Stimulated activated CD8-positive, alpha-beta memory T cell treated with anti-CD3 and anti-CD28 coated beads, Interleukin-4, amount 100 ng/mL, for 1 hour (primary cell): ENCODE measurements around the gene PHLDB2.
A peak's percentile ranks its signal among the peaks of the same experiment; 100 is the strongest.

ENCODE experiments used
- DNase-seq, 2 donors: peaks; one replicate each; pipeline ENCODE4 v3.0.0-alpha.2; 2020; ENCODE audit warnings: low read depth in 2 of 2, low spot score in 1 of 2

The PHLDB2 gene

DNA sequence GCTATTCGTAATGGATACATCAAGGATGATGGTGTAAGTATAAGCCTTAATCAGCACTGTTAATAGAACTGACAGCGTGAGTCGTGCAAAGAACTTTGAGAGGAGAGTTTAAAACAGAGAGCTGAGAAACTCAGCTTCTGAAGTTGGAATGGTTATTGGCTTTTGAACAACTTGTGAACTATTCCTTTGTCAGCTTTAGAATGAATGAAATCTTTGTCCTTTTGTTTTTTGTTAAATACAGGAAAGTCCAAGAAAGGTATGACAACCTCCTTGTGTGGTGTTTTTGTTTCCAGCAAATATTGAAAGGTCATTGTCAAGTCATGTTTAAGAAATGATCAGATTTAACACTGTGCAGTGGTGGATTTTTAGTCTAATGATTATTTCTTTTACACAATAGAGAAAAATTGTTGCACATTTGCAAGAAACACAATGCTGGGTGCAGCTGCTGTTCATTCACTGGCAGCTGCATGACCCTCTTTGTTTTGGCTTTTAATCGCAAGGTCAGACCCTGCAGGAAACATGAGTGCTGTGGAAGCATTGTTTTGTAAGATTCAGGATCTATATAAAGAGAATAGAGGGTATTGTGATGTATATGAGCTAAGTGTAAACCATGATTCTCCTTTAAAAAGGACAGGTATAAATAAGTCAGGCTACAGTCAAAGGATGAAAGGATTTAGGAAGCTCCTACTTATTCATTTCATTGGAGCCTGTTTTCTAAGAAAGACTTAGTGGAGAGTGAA is 98.1 kb downstream of the PHLDB2 start:
- no peak for DNase-seq

DNA sequence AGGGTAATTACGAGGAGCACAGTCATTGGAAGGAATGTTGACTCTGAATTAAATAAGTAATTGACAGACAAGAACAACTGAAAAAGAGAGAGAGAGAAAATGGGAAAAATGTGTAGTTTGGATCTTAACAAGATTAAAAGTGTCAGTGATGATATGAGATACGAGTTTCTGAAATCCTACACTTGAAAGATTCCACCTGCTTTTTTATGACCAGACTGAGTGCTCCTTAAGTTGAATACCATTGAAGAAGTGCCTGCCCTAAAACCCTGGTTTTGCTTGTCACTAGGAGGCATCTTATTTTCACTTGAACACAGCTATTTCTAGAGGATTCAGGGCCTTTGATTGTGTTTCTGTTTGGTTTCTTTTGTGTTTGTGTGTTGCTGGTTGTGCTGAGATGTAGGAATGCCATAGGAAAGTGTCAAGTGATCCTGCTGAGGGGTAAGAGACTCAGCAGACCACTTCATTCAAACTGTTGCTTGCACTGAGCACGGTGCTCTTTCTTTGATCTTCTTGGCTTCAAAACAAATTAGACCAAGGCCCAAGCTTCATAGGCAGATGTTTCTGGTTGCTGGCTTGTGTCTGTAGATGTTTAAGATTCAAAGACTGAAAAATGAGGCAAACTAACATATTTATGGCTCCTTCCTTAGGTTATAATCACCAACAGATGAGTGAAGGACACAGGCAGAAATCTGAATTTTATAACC is 102.5 kb downstream of the PHLDB2 start:
- no peak for DNase-seq

DNA sequence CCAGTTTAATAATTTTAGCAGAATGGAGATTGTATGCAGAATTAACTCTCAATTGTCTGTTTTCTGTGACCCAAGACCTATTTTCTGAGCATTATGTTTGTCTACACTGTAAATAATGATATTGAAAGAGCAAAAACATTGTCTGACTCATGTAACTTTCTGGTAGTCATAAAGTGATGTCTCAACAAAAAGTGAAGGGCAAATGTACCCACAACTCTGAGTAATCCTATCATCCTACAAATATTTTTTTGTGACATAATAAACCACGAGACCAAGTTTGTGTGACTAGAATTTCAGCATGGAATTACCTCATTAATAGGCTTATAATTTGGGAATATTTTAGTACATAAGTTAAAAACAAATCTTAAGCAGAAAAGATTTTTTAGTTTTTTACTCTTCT is 104.4 kb downstream of the PHLDB2 start:
- DNase-seq: no peak

DNA sequence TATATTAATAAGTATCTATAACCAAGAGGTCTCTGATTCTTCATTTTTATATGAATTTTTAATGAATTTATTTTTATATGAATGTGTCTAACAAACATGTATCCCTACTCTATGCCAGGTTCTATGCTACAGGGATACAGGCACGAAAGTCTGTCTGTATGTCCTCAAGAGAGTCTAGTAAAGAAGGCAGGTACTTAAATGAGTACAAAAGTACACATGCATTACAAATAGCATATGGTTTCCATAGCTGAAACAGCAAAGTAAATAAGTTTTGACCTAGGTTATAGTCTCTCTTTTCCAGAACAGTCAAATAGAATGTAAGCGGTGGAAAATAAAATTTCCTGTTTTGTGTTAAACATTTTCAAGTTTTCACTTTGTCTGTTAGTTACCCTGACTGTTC is 106.4 kb downstream of the PHLDB2 start:
- DNase-seq: no peak

DNA sequence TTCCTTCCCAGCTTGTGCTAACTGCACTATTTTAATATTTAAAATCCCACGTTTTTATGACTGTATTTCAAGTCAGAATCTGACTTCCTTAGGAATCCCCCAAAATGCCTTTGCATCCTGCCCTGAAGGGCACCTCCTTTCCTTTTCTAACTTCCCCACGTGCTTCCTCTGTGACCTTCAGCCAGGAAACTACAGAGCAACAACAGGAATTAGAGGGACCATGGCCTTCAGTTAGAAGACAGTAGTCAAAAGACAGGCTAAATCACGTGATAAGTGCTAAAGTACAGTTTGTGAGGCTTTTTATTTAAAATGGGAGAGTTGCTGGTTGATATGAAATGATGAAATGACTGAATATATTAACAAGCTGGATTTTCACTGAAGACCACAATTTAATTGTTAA is 108.0 kb downstream of the PHLDB2 start:
- no peak for DNase-seq

DNA sequence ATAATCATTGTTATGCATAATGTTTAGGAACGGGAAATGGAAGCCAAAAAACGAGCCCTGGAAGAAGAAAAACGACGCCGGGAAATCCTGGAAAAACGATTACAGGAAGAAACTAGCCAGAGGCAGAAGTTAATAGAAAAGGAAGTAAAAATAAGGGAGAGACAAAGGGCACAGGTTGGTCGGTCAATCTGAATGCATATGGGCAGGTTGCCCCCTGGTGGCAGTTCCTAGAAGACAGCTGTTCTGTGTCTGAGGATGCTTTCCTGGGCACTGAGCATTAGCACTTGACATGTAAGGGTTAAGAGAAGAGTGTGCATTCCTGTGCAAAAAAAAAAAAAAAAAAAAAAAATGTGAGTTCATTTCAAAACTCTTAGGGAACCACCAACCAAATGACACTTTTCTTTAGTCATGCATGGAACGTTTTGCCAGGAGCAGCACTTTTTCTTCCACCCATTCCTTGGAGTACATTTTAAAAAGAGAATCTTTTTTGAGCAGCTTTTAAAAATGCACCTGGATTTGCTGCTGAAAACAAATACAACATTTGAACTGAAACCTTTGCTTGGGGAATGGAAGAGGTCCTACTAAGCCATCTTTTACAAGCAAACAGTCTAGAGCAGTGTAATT is 108.7 kb downstream of the PHLDB2 start:
- DNase-seq: peak; percentile 60 to 64

DNA sequence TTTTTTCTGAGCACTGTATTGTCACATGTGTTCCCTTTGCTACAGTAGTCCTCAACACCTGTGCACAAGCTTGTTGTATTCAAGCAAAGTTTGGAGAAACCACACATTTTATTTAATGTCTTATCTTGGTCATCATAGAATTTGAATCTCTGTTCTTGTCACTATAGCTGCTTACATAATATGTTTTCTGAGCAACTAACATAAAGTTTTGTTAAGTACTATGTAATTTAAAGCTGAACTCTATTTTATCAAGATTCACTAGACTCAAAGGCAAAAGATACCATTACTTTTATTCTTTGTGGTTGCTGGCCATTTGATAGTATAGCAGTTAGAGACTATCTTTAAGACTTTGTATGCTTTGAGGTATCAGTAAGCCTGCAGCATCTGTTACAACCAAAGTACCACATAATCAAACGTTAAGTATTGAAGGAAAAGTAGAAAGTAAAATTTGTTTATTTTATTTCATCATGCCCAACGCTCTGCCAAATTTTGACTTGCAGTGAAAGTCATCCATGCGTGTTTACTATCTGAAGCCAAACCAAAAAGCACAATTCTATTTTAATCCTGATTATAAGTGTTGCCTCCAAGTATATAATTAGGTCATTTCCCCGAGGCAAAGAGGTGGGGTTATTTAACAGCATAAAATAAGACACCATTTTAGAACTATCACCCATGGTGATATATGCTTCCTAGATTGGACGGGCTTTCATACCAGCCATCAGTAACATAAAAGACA is 109.4 kb downstream of the PHLDB2 start:
- DNase-seq: no peak

DNA sequence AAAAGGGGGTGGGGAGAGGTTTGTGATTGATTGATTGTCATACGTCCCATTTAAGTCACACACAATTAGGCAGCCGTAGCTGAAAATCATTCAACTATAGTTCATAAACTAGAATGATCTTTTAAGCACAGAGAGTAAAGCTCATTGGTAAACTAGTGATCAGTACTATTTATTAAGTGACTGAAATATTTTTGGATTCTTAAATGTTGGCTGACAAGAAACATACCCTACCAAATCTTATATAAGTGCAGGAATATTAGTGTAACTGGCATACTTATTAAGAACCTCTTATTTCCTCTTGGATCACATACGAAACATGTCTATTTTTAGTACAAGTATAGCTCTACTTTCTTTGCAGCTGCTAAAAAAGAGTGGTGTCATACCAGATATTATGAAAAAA is 111.3 kb downstream of the PHLDB2 start:
- DNase-seq: no peak

DNA sequence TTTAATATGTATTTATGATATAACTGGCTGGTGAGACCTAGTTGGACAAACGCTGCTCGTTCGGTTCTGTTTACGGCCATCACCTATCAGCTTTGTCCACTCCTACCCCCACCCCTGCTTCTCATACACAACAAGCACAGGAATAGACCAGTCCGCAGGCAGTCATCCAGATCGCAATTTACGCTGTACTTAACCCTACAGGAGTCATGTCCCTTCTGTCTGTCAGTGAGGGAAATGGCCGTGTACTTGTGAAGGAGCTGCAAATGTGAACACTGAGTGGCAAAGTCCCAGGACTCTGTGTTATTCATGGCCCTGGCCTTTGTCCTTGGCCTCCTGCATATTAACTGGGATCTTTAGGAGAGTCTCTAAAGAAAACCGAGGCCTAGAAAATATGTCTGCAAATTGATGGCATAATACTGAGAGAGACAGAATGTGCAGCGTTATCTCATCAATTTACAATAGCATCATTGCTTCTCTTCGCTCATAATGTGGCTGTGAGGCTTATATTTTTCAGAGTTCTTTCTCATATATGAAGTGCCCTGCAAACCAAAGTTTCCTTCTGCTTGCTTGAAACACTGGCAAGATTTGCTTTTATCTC is 112.6 kb downstream of the PHLDB2 start:
- no peak for DNase-seq

DNA sequence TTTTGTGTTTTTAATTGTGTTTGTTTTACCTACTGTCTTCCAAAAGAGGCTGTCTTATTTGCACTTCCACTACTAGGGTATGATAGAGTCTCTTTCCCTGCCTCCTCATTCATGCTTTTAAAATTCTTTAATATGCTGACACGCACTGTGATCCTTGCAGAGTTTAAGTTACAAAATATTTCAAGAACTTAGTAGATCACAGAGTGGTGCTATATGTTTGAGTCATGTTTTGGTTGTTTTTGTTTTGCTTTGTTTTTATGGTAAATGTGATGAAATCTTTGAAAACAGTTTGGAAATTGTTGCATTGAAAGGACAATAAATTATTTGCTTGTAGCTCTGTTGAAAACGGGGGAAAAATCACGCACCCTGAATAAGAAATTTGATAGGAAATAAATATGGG is 113.8 kb downstream of the PHLDB2 start:
- no peak for DNase-seq

DNA sequence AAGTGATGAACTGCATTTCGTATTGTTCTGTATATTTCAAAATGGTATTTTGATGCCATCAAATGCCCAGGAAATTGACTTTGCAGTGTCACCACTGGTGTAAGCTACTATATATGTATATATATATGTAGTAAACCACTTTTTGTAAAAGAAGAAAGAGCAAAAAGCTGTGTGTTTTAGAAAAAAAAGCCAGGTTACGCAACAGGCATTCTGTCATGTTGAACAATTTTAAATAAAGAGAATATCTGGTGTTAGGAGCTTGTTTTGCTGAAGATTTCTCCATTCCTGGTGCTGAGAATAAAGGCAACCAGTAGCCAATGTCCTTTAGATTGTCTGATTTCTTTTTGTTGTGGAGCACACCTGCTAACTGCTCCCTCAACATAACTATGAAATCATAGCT is 116.1 kb downstream of the PHLDB2 start:
- DNase-seq: no peak

DNA sequence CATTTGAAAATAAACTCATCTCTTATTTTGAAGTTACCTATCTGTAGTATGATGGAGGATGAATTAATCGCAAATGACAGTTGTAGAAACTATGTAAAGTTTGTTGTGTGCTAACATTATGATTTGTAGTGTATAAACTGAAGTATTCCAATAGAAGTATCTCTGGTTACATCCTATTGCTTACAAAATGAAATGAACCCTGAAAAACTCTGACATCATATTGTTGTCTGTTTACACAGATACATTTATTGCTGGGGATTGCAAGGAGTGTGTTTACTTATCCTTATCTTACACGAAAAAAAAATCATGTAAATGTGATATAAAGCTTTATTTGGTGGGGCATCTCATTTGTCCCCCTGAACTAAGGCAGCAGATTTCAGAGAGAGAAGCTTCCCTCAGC is 117.2 kb downstream of the PHLDB2 start:
- no peak for DNase-seq

DNA sequence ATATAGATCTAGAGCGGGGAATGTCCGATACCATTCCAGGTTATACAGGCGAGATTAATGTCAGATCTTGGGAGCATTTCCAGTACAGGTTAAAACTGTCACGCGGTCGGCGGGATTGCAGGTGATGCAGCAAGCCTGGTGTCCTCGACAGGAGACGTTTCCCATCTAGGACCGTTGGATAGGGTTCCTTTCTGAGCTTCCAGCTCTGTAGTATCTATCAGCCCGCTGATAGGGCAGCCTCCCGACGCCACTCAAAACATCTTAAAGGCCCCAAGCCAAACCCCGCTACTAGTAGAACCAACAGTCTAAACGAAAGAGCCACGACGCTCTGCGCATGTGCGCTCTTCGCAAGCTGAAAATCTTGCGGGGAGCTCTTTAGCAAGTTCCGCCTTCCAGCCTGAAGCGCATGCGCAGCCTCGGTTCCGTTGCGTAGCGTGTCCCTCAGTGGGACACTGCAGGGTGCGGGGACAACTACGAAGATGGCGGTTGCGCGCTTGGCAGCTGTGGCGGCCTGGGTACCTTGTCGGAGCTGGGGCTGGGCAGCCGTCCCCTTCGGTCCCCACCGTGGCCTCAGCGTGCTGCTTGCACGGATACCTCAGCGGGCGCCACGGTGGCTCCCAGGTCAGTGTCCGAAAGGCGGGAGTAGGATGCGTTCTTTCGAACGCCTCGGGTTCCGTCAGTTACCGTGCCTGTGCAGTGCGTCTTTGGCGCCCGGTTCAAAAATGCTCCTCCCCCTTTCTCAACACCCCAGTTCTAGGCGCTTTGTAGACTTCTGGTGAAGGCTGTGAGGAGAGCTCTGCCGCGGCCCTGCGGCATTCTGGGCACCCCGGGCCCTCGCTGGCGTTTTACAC is 119.7 kb downstream of the PHLDB2 start, which contains the start of gene ABHD10:
TSS of gene ABHD10 (plus strand) at position 444 of the 851 bp plus-strand sequence. CDS start at position 480, 36 bp downstream.
- peak; percentile 93 to 96 for DNase-seq

DNA sequence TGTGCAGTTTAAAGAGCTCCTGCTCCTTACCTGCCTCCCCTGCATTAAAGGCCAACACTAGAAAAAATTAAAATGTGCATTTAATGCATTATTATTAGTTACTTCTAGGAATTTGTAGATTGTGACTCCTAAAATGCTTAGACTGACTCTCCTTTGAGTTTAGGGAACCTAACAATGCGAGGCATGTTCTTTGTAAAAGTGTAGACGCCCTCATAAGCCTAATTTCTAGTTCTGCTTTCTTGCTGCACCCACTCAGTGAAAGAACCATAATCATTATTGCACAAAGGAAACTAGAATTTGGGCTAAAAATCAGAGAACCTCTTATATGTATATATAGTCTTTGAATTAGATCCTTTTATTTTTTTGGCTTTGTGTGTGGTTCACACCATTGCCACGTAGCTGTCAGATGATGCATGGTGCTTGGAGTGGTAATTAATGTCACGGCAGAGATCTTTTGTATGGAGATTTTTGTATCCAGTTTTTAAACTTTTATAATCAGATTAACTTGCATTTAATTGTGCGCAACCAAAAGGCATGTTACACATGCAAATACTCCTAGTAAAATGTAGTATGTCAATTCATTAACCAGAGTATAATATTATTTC is 120.5 kb downstream of the PHLDB2 start:
- DNase-seq: no peak

DNA sequence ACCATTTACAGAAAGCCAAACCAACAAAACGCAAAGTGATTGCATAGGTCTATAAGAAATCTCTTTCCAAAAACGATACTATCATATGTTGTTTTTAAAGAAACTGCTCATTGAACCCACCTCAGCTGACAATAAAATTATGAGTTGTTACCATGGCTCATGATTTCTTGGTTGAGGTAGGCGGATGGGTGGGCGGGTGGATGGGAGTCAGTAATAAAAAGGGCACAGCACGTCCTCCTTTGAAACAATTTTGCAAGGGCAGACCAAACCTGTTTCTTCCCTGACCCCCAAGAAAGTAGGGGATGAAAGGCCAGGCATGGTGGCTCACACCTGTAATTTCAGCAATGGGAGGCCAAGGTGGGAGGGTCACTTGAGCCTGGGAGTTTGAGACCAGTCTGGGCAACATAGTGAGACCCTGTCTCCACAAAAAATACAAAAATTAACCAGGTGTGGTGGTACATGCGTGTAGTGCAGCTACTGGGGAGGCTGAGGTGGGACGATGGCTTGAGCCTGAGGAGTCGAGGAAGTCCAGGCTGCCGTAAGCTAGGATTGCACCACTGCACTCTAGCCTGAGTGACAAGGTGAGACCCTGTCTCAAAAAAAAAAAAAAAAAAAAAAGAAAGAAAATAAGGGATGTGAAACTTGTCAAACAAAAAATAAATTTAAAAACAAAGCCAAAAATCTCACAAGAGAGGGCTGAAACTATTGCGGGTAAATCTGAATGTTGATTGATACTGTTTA is 121.8 kb downstream of the PHLDB2 start:
- DNase-seq: no peak

DNA sequence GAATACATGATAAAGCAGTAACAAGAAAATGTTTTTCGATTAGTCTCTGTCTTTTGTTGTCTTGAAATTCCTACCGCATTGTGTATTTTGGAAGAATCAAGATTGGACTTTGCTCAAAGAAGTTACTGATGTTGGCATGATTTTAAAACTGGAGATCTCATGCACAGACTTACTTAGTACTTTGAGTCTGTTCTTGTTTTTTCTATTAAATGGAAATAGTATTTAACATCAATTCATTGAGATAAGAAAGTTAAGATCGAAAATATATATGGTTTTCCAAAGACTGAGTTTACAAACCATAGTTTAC is 122.3 kb downstream of the PHLDB2 start:
- DNase-seq: no peak

DNA sequence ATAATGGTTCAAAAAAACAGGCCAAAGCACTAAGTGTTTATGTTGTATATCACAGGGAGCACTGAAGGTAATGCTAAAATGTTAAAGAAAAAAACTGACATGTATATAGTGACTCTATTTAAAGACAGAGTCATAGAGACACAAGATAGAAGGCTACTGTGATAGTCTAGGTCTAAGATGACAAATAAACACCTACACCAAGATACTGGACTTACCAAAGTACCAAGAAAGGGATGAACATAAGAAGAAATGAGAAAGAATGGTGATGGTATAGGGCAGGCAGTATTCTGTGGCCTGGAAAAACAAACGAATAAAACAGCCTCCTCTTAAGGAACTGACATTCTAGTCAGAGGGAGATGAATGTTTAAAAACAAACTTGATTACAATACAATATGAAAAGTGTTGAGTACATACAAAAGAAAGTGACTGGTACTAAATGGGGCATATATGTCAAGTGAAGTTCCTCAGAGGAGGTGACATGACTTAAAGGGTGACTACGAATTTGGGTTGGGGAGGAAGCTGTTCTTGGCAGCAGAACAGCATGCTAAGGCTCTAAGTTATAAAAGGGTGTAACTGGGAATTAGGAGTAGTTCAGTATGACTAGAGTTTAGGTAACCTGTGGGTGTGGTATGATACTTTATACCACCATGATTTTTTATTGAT is 125.7 kb downstream of the PHLDB2 start:
- no peak for DNase-seq

DNA sequence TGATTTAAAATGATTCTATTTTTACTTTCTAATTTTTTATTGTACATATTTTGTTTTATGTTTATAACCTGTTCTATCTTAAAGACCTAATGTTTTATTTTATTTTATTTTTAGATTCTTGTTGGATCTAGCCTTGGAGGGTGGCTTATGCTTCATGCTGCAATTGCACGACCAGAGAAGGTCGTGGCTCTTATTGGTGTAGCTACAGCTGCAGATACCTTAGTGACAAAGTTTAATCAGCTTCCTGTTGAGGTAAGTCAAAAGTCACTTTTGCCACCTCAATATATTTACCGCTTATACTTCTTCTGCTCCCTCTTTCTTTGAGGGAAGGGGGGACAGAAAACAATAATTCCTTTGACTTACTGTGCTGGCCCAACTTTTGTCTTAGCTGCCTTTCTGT is 127.7 kb downstream of the PHLDB2 start:
- DNase-seq: no peak
